GM21515 (cell line): ENCODE data around the gene INTS14.

Experiments used
- ATAC-seq: cut with Tn5 transposase; IDR thresholded peaks from one replicate; pipeline ENCODE4 v1.9.1; 2021; ENCODE audit not compliant: unreplicated experiment

The INTS14 gene

DNA sequence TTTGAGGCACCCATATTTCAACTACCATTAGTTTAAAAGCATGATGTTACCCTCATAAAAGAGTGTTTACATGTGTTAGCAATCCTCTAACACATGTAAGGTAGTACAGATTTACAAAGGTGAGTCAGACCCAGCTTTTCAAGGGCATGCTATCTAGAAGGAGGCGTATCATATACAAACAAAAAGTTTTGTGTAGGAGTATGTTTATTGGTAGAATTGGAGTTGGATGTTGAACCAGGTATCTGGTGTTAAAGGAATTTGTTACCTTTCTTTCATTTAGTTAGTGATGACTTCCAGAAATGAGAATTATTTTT is 78.2 kb downstream of the INTS14 start:
- ATAC-seq: no peak

DNA sequence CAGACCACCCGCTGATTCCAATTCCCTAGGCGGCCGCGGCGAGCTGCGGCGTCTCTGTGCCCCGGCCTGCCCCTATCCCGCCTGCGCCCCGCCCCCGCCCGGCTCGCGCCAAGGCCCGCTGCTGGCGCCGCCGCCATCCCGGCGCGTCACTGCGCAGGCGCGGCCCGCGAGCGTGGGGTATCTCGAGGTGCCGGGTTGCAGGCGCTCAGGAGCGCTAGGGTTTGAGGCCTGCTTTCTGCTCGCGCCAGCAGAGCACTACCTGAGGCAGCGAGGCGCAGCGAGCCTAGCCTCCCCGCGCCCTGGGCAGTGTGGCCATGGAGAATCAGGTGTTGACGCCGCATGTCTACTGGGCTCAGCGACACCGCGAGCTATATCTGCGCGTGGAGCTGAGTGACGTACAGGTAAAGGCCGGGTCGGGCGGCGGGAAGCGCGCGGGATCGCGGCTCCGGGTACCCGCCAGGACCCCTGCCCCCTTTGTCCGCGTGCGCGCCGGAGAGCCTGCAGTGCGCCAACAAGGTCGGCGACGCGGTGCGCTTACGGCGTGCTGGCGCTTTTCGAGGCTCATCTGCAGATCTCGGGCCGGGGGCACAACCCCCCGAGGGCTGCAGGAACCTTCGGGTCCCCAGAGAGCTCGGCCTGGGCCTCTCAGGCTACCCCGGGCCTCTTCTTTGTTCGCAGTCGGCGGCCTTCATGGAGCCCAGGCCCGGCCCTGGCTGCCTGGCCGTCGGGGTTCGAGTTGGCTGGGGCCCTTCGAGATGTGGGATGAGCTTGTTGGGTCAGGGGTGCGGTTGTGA is 80.4 kb downstream of the INTS14 start, which contains the start of gene HACD3:
HACD3 (plus strand) TSS at position 146 of the 794 bp plus-strand sequence; CDS start at position 315, 169 bp downstream.
- ATAC-seq: peak; percentile 68

DNA sequence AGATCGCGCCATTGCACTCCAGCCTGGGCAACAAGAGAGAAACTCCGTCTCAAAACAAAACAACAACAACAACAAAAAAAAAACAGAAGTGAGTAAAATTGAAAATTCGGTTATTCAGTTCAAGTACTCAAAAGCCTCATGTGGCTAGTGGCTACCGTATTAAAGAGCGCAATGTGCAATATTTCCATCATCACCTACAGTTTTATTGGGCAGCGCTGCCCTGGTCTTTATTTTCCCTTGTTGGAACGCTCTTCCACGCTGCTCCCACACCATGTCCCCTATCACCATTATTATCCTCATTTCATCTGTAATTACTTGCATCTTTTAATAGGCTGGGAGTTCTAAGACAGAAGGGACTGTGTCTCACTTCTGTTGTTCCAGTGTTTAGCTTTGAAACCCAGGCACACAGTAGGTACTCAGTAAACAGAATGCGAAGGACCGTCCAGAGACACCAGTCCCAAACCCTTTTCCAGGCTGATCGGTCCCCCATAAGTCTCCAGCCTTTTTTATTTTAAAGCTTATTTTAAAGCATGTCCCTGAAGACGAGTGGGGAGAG is 81.1 kb downstream of the INTS14 start:
- ATAC-seq: no peak
